ENCODE results near the gene ZNF714.
A peak's percentile ranks its signal among the peaks of the same experiment; 100 is the strongest.

- TF ChIP-seq POLR2AphosphoS5 (IDR thresholded peaks at IDR 0.05; ENCODE audit: low read depth, low read length) (peak; percentile 92), TAF1 (IDR thresholded peaks at IDR 0.05; ENCODE audit: borderline replicate concordance, insufficient read depth, low read length) (peak; percentile 91), REST (IDR thresholded peaks at IDR 0.05; ENCODE audit: insufficient read depth in 1 of 2, low read depth in 2 of 2, low read length in 2 of 2) (no peak), SIN3A (IDR thresholded peaks at IDR 0.05; ENCODE audit: borderline replicate concordance, insufficient read depth, low read length) (no peak)
These were observed at the start of gene ZNF714 for GRCh38 chr19:21082011-21082975.

All from PFSK-1 (cell line).